ENCODE data around the gene NOP56.

Gene NOP56

DNA sequence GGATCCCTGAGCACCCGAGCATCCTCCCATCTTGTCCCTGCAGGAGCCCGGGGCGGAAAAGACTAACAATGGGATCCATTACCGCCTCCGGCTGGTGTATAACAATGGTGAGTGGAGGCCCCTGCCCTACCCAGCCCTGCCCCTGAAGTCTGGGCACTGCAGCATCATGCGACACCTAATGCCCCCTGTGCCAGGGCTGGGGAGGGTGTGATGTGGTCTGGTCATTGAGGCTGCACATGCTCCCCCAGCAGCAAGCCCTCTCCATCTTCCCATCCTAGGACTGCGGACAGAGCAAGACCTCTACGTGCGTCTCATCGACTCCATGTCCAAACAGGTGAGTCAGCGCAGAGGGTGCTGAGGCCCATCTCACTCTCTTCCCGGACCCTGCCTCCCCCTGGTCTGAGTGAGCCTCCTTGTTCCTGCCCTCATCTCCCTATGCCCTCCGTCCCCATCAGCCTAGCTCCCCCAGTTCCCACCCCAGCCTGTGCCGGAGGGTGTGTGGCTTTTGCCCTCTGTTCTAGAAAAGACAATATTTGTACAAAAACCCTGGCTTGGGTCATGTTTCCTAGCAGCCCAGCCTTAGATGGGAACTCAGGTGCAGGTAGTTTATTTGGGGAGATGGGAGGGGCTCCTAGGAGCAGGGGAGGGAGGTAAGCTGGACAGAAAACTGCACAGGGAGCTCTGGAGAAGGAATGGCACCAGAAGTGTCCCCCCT is 53.7 kb downstream of the NOP56 start:
- no peak for DNase-seq

DNA sequence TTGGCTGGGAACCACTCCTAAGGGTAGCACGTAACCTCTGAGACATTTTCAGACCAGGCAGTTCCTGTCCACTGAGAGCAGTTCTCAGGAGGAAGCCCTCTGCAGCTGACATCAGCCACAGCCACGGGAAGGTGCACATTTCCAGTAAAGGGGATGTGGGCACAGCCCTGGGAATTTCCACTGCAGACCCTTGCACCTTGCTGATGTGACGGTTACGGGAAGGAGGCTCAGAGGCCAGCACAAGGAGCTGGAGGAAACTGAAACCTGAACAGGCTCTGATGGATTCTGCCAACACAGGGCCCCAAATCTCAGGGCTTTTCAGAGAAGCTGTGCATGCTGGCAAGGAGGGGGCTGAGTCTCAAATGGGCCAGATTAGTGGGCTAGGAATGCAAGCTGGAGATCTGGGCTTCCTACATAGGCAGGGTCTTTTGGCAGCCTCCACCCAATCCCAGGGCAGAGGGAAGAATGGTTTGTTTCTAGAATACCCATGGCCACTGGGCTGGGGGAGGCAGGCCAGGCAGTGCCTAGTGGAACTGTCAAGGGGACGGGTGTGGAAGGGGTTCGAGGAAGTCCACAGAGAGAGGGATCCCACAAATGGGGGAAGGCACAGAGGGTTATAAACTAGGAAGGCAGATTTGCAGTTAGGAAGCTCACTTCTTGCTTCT is 54.4 kb downstream of the NOP56 start:
- DNase-seq: no peak

DNA sequence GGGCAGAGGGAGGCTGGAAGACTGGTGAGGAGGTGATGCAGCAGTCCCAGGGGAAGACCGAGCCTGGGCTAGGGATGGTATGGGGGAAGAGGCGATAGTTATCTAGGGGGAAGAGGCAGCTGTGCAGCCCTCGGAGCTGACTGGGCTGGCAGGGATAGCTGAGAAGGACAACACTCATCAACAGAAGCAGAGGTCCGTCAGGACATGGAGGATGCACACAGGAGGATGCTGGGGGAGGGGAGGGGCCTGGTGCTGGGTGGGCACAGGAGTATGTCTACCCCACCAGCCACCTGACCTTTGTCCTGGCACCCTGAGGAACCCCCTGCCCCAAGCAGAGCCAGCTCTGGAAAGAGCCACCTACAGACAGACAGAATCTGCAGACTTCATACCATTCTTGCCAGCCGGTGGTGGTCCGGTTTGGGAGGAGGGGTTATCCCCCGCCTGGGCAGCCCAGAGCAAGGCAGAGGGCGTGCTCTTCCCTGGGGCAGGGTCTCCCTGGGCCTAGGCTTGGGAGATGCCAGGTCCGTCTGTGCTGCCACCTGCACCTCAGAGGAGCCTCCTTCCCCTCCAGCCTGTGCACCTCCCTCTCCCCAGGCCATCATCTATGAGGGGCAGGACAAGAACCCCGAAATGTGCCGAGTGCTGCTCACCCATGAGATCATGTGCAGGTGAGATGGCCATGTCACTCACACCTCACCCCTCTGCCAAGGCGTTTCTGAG is 55.1 kb downstream of the NOP56 start:
- no peak for DNase-seq

Measured in fibroblast of skin of abdomen (primary cell).